Measurements from ENCODE around the gene NOC3L.

DNA sequence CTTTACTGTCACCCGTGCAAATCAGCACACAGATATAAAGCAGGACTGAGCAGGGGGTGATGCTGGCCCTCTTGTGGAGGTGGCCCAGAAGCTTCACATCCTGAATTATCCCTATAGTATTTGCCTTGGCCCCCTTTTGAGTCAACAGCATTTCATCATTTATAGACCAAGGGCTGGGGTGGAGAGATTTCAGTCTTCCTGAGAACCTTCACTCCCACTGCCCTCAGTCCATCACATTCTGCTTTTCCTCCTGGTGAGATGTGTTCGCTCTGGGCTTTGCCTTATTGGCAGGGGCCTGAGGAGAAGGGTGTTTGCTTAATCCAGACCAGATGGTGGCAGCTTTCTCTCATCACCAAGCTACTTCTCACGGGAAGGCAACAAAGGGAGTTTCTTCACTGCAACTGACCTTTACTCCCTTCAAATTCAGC lies 47.7 kb downstream of the NOC3L start:
- TF ChIP-seq CTCF (IDR thresholded peaks at IDR 0.05) (no peak), POLR2A (IDR thresholded peaks at IDR 0.05) (no peak)
